HG03378 (cell line): ENCODE results near the gene KRT75.

Experiments used
- ATAC-seq: cut with Tn5 transposase; IDR thresholded peaks from one replicate; pipeline ENCODE4 v1.9.1; 2021; ENCODE audit warnings: mild to moderate bottlenecking, moderate library complexity; ENCODE audit not compliant: unreplicated experiment

The KRT75 gene

DNA sequence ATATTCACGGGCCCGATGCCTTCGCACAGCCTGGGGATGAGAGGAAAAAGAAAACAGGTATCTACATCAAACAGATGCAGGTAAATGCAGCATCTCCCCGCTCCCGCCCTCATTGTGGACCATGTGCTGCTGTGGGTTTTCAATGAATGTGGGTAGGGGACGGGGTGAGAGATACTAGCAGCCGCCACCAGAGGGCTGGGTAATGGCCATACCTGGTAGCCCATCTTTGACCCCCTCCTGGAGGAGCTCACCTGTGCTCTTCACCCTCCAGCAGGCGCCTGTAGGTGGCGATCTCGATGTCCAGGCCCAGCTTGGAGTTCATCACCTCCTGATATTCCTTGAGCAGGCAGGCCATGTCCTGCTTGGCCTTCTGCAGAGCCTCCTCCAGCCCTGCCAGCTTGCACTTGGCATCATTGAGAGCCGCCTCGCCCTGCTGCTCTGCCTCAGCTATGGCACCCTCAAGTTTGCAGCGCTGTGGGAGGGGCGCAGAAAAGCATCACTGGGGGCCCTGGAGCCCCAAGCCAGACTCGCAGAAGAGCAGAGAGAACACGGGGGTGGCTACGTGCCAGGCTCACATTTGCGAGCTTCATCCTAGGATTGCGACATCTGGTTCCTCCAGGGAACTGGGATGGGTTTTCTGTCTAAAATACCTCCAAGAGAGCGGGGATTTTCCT, 38.3 kb downstream of the KRT75 start:
- ATAC-seq, result no peak

GRCh38 chr12:52394836-52395405, 39.2 kb downstream of the KRT75 start:
- no peak for ATAC-seq

GRCh38 chr12:52392465-52393007, 41.6 kb downstream of the KRT75 start:
- ATAC-seq, result no peak

DNA sequence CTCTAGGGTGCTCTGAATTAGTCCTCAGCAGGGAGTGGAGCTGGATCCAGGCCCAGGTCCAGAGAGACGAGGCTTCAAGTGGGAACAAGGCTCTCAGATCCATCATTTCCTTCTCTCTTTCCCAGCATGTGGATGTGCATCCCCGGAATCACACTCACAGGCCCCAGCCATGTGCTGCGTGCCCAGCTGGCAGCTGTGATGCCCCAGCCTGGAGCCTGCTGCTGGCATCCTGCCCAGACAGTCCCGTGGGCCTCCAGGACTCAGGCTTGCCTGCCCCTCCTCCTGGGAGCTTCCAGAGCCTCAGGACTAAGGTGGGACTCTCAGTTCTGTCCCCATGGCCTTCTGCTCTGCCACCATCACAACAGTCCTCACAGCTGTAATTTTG, 42.6 kb downstream of the KRT75 start:
- ATAC-seq, result no peak

- ATAC-seq, result no peak
These were observed 43.2 kb downstream of the KRT75 start for GRCh38 chr12:52390739-52391617.

- no peak for ATAC-seq
These were observed 44.6 kb downstream of the KRT75 start for GRCh38 chr12:52389313-52390207.

GRCh38 chr12:52387859-52388258, 46.3 kb downstream of the KRT75 start:
- no peak for ATAC-seq

- no peak for ATAC-seq
These were observed 48.9 kb downstream of the KRT75 start, which contains the start of gene KRT84 for GRCh38 chr12:52385226-52385702. TSS of gene KRT84 (minus strand) at chr12:52385652. CDS start at chr12:52385585, 67 bp downstream.

- no peak for ATAC-seq
These were observed 50.8 kb downstream of the KRT75 start for GRCh38 chr12:52383331-52383730.

DNA sequence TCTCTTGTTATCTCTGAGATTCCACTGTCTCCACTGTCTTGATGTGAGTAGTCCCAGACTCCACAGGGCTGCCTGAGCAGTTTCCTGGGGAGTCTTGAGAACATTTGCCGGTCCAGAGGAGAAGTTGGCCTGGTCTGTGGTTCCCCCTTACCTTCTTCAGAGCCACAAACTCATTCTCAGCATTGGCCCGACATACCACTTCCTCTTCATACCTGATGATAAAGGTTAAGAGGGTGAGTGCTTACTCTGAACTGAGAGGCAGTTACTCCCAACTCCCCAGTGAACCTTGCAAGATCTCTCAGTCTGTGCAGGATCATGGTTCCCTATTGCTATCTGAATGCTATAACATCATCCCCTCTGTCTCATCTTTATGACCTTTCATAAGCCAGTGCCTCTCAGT, 51.3 kb downstream of the KRT75 start:
- no peak for ATAC-seq

DNA sequence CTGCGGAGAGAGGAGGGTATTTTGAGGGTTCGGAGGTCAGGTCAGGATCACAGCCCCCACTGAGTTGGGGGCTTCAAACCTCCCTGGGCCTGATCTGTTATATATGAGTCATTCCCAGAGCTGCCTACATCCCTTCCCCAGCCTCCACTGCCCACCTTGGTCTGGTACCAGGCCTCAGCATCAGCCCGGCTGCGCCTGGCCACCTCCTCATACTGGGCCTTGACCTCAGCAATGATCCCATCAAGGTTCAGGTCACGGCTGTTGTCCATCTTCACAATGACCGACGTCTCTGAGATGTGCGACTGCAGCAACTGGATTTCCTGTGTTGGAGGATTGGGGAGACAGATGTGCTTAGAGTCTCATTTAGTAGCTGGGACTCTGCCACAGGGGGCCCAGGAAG, 53.0 kb downstream of the KRT75 start:
- ATAC-seq, result no peak

GRCh38 chr12:52380271-52380694, 53.9 kb downstream of the KRT75 start:
- no peak for ATAC-seq

DNA sequence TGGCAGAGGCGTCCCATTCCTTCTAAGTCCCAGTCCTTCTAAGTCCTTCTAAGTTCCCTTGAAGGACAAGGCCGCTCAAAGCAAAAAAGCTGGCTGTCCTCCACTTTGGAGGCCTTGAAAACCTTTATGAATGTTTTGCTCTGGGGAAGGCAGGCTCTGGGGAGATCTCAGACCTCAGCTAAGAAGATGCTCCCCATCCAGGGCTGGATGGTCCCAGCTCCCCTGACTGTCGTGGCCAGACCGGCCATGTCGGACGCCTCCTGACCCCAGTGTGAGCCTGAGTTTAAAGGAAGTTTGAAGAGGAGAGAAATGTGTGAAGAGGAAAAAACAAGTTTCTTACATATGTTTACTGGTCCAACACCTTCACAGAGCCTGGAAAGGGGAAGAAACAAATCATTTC, 54.6 kb downstream of the KRT75 start:
- ATAC-seq, result no peak

- ATAC-seq, result no peak
These were observed 56.1 kb downstream of the KRT75 start for GRCh38 chr12:52378091-52378490.

DNA sequence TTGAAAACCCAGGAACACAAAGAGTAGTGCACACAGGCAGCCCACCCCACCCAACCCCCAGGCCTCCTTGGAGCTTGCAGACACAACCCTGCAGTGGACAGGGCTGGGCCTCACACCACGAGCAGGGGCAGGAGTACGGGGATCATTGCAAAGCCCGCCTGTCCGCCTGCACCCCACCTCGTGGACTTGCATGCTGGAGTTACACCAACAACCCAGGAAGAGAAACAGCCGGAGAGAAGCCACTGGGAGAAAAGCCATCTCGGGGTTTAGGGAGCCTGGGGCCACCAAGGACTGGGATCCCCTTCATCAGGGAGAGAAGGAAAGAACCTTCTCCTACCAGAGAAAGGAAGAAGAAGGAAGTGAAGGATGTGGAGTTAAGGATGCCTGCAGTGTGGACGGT, 56.9 kb downstream of the KRT75 start:
- ATAC-seq, result no peak
